Mucosa of descending colon (tissue), 3 donors: Measurements from ENCODE around the gene SHF. TPM values are rescaled to one million over a fixed set of nuclear protein-coding genes. Genes with fewer than 3 reads are reported as not detected.

Experiments
- ATAC-seq: fragments of 200-7000 bp; cut with Tn5 transposase; one replicate; pipeline ENCODE4 v1.9.1; 2020; ENCODE audit warnings: mild to moderate bottlenecking, moderate library complexity
- DNase-seq, 3 donors: peaks; one replicate each; pipeline ENCODE4 v3.0.0-alpha.2; 2020
- H3K36me3 ChIP-seq: fragments of 200-600 bp; one replicate; pipeline ENCODE4 v1.8.0; 2021; ENCODE audit warnings: low read depth, mild to moderate bottlenecking
- H3K4me1 ChIP-seq: fragments of 200-600 bp; one replicate; pipeline ENCODE4 v1.8.0; 2021; ENCODE audit warnings: low read depth, mild to moderate bottlenecking
- H3K4me3 ChIP-seq: fragments of 200-600 bp; one replicate; pipeline ENCODE4 v1.8.0; 2021; ENCODE audit warnings: mild to moderate bottlenecking
- H3K9me3 ChIP-seq: fragments of 200-600 bp; one replicate; pipeline ENCODE4 v1.8.0; 2021; ENCODE audit warnings: mild to moderate bottlenecking
- CTCF ChIP-seq: fragments of 200-600 bp; IDR thresholded peaks from one replicate; pipeline ENCODE4 v1.8.0; 2022; ENCODE audit warnings: antibody characterized with exemption, mild to moderate bottlenecking
- intact Hi-C, 2 donors: fragments of 100-400 bp; cut with DNase I in 1 of 2; cut with micrococcal nuclease in 1 of 2; formaldehyde crosslinking; loops; one replicate each; pipeline versions ENCODE4 v1.11.0 to v1.11.1; 2022; cut with DNase I, micrococcal nuclease
- total RNA-seq, 3 donors: library from RNA; stranded (reverse); fragmentation: NEBNext Ultra II Directional in 2 of 3; extraction: Animal tissue kit (Norgen Biotek cat#: 25700) in 2 of 3; gene quantifications; one replicate each; pipeline versions ENCODE4 v1.2.1 to v1.2.4, GENCODE V29; 2021 to 2023
- donor health status: DM: no; HTN: no; CAD: no; lungs with moderate emphysema.
- donor health status: DM: no; HTN: no; CAD: no.
- donor health status: DM: no; HTN: yes; CAD: no.

Gene SHF
- total RNA-seq, 3 donors from 2014 or later, result 5.4 to 19.2 (median 14.9) TPM

GRCh38 chr15:45200799-45201556, 13.2 kb upstream of the SHF start:
- DNase-seq, result peak; percentile 86 to 91 (median 89)
- H3K36me3 ChIP-seq, result peaks cover 4% of the 10 kb centered on the region
- peak; percentile 52 for ATAC-seq
- H3K9me3 ChIP-seq, result no peaks in the 10 kb centered on the region
- peak overlapping the region; percentile 15 for H3K4me3 ChIP-seq
- H3K4me1 ChIP-seq, result no peaks in the 10 kb centered on the region
- intact Hi-C loops, result loop anchor here in 1 of 2 donors (10.0 kb wide), 1 partner anchor 204 kb away; a partner anchor contains a TSS
- no peak for TF ChIP-seq CTCF

GRCh38 chr15:45200001-45200798, 12.4 kb upstream of the SHF start:
- intact Hi-C loops, result loop anchor here in 1 of 2 donors (10.0 kb wide), 1 partner anchor 205 kb away; a partner anchor contains a TSS
- Histone ChIP-seq H3K9me3 (no peaks in the 10 kb centered on the region), H3K4me1 (no peaks in the 10 kb centered on the region), H3K4me3 (peak overlapping the region; percentile 15), H3K36me3 (peaks cover 4% of the 10 kb centered on the region)
- ATAC-seq (peak; percentile 81), DNase-seq (peak; percentile 93 to 99 (median 96))
- TF ChIP-seq CTCF, result no peak

- no peak for TF ChIP-seq CTCF
- Histone ChIP-seq H3K9me3 (no peaks in the 10 kb centered on the region), H3K36me3 (peaks cover 4% of the 10 kb centered on the region), H3K4me1 (no peaks in the 10 kb centered on the region), H3K4me3 (peak overlapping the region; percentile 36)
- DNase-seq (peak; percentile 61 to 81 (median 65)), ATAC-seq (peak; percentile 41)
- intact Hi-C loops, result no loop called here
These were observed 11.5 kb upstream of the SHF start for GRCh38 chr15:45199136-45199810.

GRCh38 chr15:45198337-45199135, 10.8 kb upstream of the SHF start:
- intact Hi-C loops, result no loop called here
- peak overlapping the region; percentile 36 for H3K4me3 ChIP-seq
- DNase-seq (peak; percentile 94 to 97 (median 94)), ATAC-seq (peak; percentile 76)
- H3K36me3 ChIP-seq, result peaks cover 4% of the 10 kb centered on the region
- no peaks in the 10 kb centered on the region for H3K9me3 ChIP-seq
- TF ChIP-seq CTCF, result peak; percentile 31
- H3K4me1 ChIP-seq, result no peaks in the 10 kb centered on the region

- DNase-seq, result no peak
- H3K36me3 ChIP-seq, result peaks cover 4% of the 10 kb centered on the region
- no peak for ATAC-seq
- H3K9me3 ChIP-seq, result no peaks in the 10 kb centered on the region
- H3K4me3 ChIP-seq, result no peak overlapping the region
- no peak for TF ChIP-seq CTCF
- intact Hi-C loops, result no loop called here
- H3K4me1 ChIP-seq, result no peaks in the 10 kb centered on the region
These were observed 9.7 kb upstream of the SHF start for GRCh38 chr15:45197512-45197911.
